Fibroblast of skin of right biceps (primary cell): ENCODE results near the gene CD200.

ENCODE experiments used
- DNase-seq: peaks from one replicate; pipeline ENCODE4 v3.0.0-alpha.2; 2013

Gene CD200

GRCh38 chr3:112333002-112333380 lies at the start of gene CD200:
CD200 (plus strand) TSS chr3:112333156; CDS start chr3:112333213, 57 bp downstream.
- DNase-seq: peak; percentile 49

- DNase-seq: no peak
These were observed 43.9 kb upstream of the CD200 start for GRCh38 chr3:112289011-112289410.

- peak; percentile 71 for DNase-seq
These were observed 39.3 kb upstream of the CD200 start, which contains the start of gene SLC9C1 for GRCh38 chr3:112293368-112294321. SLC9C1 (minus strand) TSS chr3:112294216; CDS start chr3:112286791, 7,425 bp downstream.

GRCh38 chr3:112297714-112298113 lies 35.2 kb upstream of the CD200 start:
- no peak for DNase-seq

GRCh38 chr3:112298781-112299180 lies 34.2 kb upstream of the CD200 start:
- DNase-seq: no peak

- peak; percentile 6 for DNase-seq
These were observed 30.7 kb upstream of the CD200 start for GRCh38 chr3:112302150-112302830.

- peak; percentile 12 for DNase-seq
These were observed 29.8 kb upstream of the CD200 start for GRCh38 chr3:112302881-112303763.

- DNase-seq: peak; percentile 33
These were observed 29.1 kb upstream of the CD200 start for GRCh38 chr3:112303764-112304325.

GRCh38 chr3:112304611-112305010 lies 28.3 kb upstream of the CD200 start:
- DNase-seq: peak; percentile 12

GRCh38 chr3:112306825-112307224 lies 26.1 kb upstream of the CD200 start:
- no peak for DNase-seq

GRCh38 chr3:112307557-112307956 lies 25.4 kb upstream of the CD200 start:
- no peak for DNase-seq

- DNase-seq: peak; percentile 18
These were observed 24.6 kb upstream of the CD200 start for GRCh38 chr3:112308151-112308911.

GRCh38 chr3:112314649-112315048 lies 18.3 kb upstream of the CD200 start:
- DNase-seq: no peak

GRCh38 chr3:112315791-112316190 lies 17.2 kb upstream of the CD200 start:
- DNase-seq: no peak

GRCh38 chr3:112319516-112320276 lies 13.3 kb upstream of the CD200 start:
- no peak for DNase-seq

GRCh38 chr3:112320691-112321090 lies 12.3 kb upstream of the CD200 start:
- DNase-seq: no peak

- DNase-seq: no peak
These were observed 10.9 kb upstream of the CD200 start for GRCh38 chr3:112321867-112322652.

- DNase-seq: peak; percentile 59
These were observed 5.5 kb upstream of the CD200 start for GRCh38 chr3:112327371-112327951.

GRCh38 chr3:112331851-112332250 lies 1.1 kb upstream of the CD200 start:
- DNase-seq: no peak
